ENCODE measurements around the gene GNG10.

Gene GNG10

DNA sequence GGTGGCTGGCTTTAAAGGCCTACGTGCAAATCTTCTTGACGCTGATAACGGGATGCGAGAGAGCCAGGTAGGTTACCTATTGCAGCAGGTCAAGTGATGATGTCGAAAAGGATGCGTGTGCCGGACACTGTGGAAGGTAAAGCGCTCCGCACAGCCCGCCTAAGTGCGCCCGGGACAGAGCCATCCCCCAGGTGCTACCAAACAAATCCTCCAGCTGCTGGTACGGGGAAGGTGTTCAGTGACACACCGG lies 30.5 kb upstream of the GNG10 start (continued):
- TF ChIP-seq ZNF221 (tag by site-specific recombination; IDR thresholded peaks at IDR 0.05; ENCODE audit: borderline replicate concordance) (no peak), ZNF76 (tag by site-specific recombination; IDR thresholded peaks at IDR 0.05; ENCODE audit: borderline replicate concordance, low read depth) (peak; percentile 67; the same call in 1 of the 2 replicates), MEIS1 (CRISPR knock-in tag; IDR thresholded peaks at IDR 0.05; ENCODE audit: borderline replicate concordance) (no peak), ZNF624 (tag by site-specific recombination; IDR thresholded peaks at IDR 0.05) (no peak; the same call in 1 of the 2 replicates), MZF1 (tag by site-specific recombination; IDR thresholded peaks at IDR 0.05; ENCODE audit: borderline replicate concordance) (peak; percentile 89; the same call in 1 of the 2 replicates), ZNF654 (tag by site-specific recombination; IDR thresholded peaks at IDR 0.05; ENCODE audit: low read depth) (no peak), TCF7L2 (IDR thresholded peaks at IDR 0.05; ENCODE audit: borderline replicate concordance, low read depth, low read length) (no peak), ZNF184 (tag by site-specific recombination; IDR thresholded peaks at IDR 0.05) (no peak), PRDM1 (tag by site-specific recombination; IDR thresholded peaks at IDR 0.05) (no peak), EGR2 (tag by site-specific recombination; IDR thresholded peaks at IDR 0.05; ENCODE audit: low read depth) (no peak), IKZF3 (tag by site-specific recombination; IDR thresholded peaks at IDR 0.05) (no peak), ZNF610 (tag by site-specific recombination; IDR thresholded peaks at IDR 0.05; ENCODE audit: borderline replicate concordance) (peak; percentile 61; the same call in 1 of the 2 replicates), ZNF664 (tag by site-specific recombination; IDR thresholded peaks at IDR 0.05) (no peak), ZNF324 (tag by site-specific recombination; IDR thresholded peaks at IDR 0.05) (peak; percentile 60; the same call in 1 of the 2 replicates), ZXDB (tag by site-specific recombination; IDR thresholded peaks at IDR 0.05) (peak; percentile 89), OSR2 (tag by site-specific recombination; IDR thresholded peaks at IDR 0.05) (peak; percentile 15; the same call in 1 of the 2 replicates), FEZF1 (tag by site-specific recombination; IDR thresholded peaks at IDR 0.05) (no peak), ZNF777 (tag by site-specific recombination; IDR thresholded peaks at IDR 0.05; ENCODE audit: borderline replicate concordance) (no peak; the same call in 1 of the 2 replicates), SCRT1 (tag by site-specific recombination; IDR thresholded peaks at IDR 0.05; ENCODE audit: borderline replicate concordance) (no peak), ZNF394 (tag by site-specific recombination; IDR thresholded peaks at IDR 0.05; ENCODE audit: borderline replicate concordance) (peak; percentile 81; the same call in 1 of the 2 replicates), ZNF510 (tag by site-specific recombination; IDR thresholded peaks at IDR 0.05; ENCODE audit: insufficient replicate concordance) (no peak), GLI2 (tag by site-specific recombination; IDR thresholded peaks at IDR 0.05; ENCODE audit: borderline replicate concordance, low read depth) (no peak), HOXD13 (CRISPR knock-in tag; IDR thresholded peaks at IDR 0.05; ENCODE audit: borderline replicate concordance) (no peak; the same call in 1 of the 2 replicates), SP3 (tag by site-specific recombination; IDR thresholded peaks at IDR 0.05) (peak; percentile 56), ZNF560 (tag by site-specific recombination; IDR thresholded peaks at IDR 0.05; ENCODE audit: borderline replicate concordance) (no peak), ZFHX2 (tag by site-specific recombination; conservative IDR thresholded peaks at IDR 0.05) (no peak), ZNF302 (tag by site-specific recombination; IDR thresholded peaks at IDR 0.05; ENCODE audit: low read depth) (no peak), ZNF621 (tag by site-specific recombination; IDR thresholded peaks at IDR 0.05) (no peak), ZIC2 (tag by site-specific recombination; IDR thresholded peaks at IDR 0.05) (no peak), ZSCAN16 (tag by site-specific recombination; IDR thresholded peaks at IDR 0.05) (0 out of 2 replicates have a peak, but pooled peaks have one; percentile 18), ZNF529 (tag by site-specific recombination; IDR thresholded peaks at IDR 0.05; ENCODE audit: insufficient replicate concordance) (no peak), KLF1 (tag by site-specific recombination; IDR thresholded peaks at IDR 0.05) (no peak), ZNF19 (tag by site-specific recombination; IDR thresholded peaks at IDR 0.05; ENCODE audit: low read depth) (no peak), ZNF785 (tag by site-specific recombination; IDR thresholded peaks at IDR 0.05) (no peak), KLF8 (tag by site-specific recombination; IDR thresholded peaks at IDR 0.05) (peak; percentile 72; the same call in 1 of the 2 replicates), GLIS1 (tag by site-specific recombination; IDR thresholded peaks at IDR 0.05) (no peak)
- TF ChIP-seq, protein P1, sequence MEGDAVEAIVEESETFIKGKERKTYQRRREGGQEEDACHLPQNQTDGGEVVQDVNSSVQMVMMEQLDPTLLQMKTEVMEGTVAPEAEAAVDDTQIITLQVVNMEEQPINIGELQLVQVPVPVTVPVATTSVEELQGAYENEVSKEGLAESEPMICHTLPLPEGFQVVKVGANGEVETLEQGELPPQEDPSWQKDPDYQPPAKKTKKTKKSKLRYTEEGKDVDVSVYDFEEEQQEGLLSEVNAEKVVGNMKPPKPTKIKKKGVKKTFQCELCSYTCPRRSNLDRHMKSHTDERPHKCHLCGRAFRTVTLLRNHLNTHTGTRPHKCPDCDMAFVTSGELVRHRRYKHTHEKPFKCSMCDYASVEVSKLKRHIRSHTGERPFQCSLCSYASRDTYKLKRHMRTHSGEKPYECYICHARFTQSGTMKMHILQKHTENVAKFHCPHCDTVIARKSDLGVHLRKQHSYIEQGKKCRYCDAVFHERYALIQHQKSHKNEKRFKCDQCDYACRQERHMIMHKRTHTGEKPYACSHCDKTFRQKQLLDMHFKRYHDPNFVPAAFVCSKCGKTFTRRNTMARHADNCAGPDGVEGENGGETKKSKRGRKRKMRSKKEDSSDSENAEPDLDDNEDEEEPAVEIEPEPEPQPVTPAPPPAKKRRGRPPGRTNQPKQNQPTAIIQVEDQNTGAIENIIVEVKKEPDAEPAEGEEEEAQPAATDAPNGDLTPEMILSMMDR (tag by site-specific recombination; IDR thresholded peaks at IDR 0.05), result peak; percentile 48; the same call in 1 of the 2 replicates
- TF ChIP-seq, protein P2, sequence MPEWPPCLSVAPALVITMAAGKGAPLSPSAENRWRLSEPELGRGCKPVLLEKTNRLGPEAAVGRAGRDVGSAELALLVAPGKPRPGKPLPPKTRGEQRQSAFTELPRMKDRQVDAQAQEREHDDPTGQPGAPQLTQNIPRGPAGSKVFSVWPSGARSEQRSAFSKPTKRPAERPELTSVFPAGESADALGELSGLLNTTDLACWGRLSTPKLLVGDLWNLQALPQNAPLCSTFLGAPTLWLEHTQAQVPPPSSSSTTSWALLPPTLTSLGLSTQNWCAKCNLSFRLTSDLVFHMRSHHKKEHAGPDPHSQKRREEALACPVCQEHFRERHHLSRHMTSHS (tag by site-specific recombination; IDR thresholded peaks at IDR 0.05), result no peak
- TF ChIP-seq, protein P3, sequence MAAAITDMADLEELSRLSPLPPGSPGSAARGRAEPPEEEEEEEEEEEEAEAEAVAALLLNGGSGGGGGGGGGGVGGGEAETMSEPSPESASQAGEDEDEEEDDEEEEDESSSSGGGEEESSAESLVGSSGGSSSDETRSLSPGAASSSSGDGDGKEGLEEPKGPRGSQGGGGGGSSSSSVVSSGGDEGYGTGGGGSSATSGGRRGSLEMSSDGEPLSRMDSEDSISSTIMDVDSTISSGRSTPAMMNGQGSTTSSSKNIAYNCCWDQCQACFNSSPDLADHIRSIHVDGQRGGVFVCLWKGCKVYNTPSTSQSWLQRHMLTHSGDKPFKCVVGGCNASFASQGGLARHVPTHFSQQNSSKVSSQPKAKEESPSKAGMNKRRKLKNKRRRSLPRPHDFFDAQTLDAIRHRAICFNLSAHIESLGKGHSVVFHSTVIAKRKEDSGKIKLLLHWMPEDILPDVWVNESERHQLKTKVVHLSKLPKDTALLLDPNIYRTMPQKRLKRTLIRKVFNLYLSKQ (tag by site-specific recombination; IDR thresholded peaks at IDR 0.05; ENCODE audit: borderline replicate concordance), result no peak
